ENCODE data around the gene ABCA7. TPM values are rescaled to one million over a fixed set of nuclear protein-coding genes. Genes with fewer than 3 reads are reported as not detected.
A peak's percentile ranks its signal among the peaks of the same experiment; 100 is the strongest.

ABCA7 gene
- total RNA-seq, 1 donor: 33.3 TPM

- H4K20me1 ChIP-seq (ENCODE audit: insufficient read depth, low read length): peaks cover 3% of the 10 kb centered on the region
- DNase-seq (ENCODE audit: insufficient read length, low spot score, missing footprints): no peak
- H3K27me3 ChIP-seq (ENCODE audit: insufficient read depth, low read length): peaks cover 14% of the 10 kb centered on the region
- no peak overlapping the region for H3K4me2 ChIP-seq (ENCODE audit: insufficient read depth, low read length)
- no peaks in the 10 kb centered on the region for H3K79me2 ChIP-seq (ENCODE audit: insufficient read depth, low read length)
- H2AFZ ChIP-seq (ENCODE audit: low read length): no peak overlapping the region
- H3K4me3 ChIP-seq (ENCODE audit: insufficient read depth, low read length): no peak overlapping the region
- no peak overlapping the region for H3K27ac ChIP-seq (ENCODE audit: low read depth, low read length)
- no peaks in the 10 kb centered on the region for H3K4me1 ChIP-seq (ENCODE audit: insufficient read depth, low read length)
- no peak for TF ChIP-seq CTCF (IDR thresholded peaks at IDR 0.05; ENCODE audit: extremely low read depth, low read depth, low read length)
- H3K9me3 ChIP-seq (ENCODE audit: low read depth, low read length): no peaks in the 10 kb centered on the region
- no peaks in the 10 kb centered on the region for H3K36me3 ChIP-seq (ENCODE audit: insufficient read depth, low read length)
These were observed 34.9 kb upstream of the ABCA7 start for GRCh38 chr19:1004803-1005664.

GRCh38 chr19:1006711-1007398 lies 33.1 kb upstream of the ABCA7 start:
- H2AFZ ChIP-seq (ENCODE audit: low read length): no peak overlapping the region
- no peaks in the 10 kb centered on the region for H3K9me3 ChIP-seq (ENCODE audit: low read depth, low read length)
- no peaks in the 10 kb centered on the region for H3K79me2 ChIP-seq (ENCODE audit: insufficient read depth, low read length)
- peak; percentile 92 for DNase-seq (ENCODE audit: insufficient read length, low spot score, missing footprints)
- H3K36me3 ChIP-seq (ENCODE audit: insufficient read depth, low read length): peaks cover 9% of the 10 kb centered on the region
- no peak overlapping the region for H3K4me3 ChIP-seq (ENCODE audit: insufficient read depth, low read length)
- peaks cover 3% of the 10 kb centered on the region for H4K20me1 ChIP-seq (ENCODE audit: insufficient read depth, low read length)
- no peak overlapping the region for H3K27ac ChIP-seq (ENCODE audit: low read depth, low read length)
- TF ChIP-seq CTCF (IDR thresholded peaks at IDR 0.05; ENCODE audit: extremely low read depth, low read depth, low read length): no peak
- H3K4me2 ChIP-seq (ENCODE audit: insufficient read depth, low read length): no peak overlapping the region
- H3K4me1 ChIP-seq (ENCODE audit: insufficient read depth, low read length): no peaks in the 10 kb centered on the region
- H3K27me3 ChIP-seq (ENCODE audit: insufficient read depth, low read length): peaks cover 4% of the 10 kb centered on the region

GRCh38 chr19:1007399-1008251 lies 32.3 kb upstream of the ABCA7 start:
- no peak for TF ChIP-seq CTCF (IDR thresholded peaks at IDR 0.05; ENCODE audit: extremely low read depth, low read depth, low read length)
- Histone ChIP-seq H3K4me3 (ENCODE audit: insufficient read depth, low read length) (no peak overlapping the region), H3K9me3 (ENCODE audit: low read depth, low read length) (no peaks in the 10 kb centered on the region), H3K36me3 (ENCODE audit: insufficient read depth, low read length) (peaks cover 14% of the 10 kb centered on the region), H3K79me2 (ENCODE audit: insufficient read depth, low read length) (no peaks in the 10 kb centered on the region), H3K4me1 (ENCODE audit: insufficient read depth, low read length) (no peaks in the 10 kb centered on the region), H4K20me1 (ENCODE audit: insufficient read depth, low read length) (peaks cover 3% of the 10 kb centered on the region), H3K27me3 (ENCODE audit: insufficient read depth, low read length) (peaks cover 1% of the 10 kb centered on the region), H3K4me2 (ENCODE audit: insufficient read depth, low read length) (no peak overlapping the region), H3K27ac (ENCODE audit: low read depth, low read length) (no peak overlapping the region), H2AFZ (ENCODE audit: low read length) (no peak overlapping the region)
- no peak for DNase-seq (ENCODE audit: insufficient read length, low spot score, missing footprints)
